Measurements from ENCODE around the gene MTMR3.

DNA sequence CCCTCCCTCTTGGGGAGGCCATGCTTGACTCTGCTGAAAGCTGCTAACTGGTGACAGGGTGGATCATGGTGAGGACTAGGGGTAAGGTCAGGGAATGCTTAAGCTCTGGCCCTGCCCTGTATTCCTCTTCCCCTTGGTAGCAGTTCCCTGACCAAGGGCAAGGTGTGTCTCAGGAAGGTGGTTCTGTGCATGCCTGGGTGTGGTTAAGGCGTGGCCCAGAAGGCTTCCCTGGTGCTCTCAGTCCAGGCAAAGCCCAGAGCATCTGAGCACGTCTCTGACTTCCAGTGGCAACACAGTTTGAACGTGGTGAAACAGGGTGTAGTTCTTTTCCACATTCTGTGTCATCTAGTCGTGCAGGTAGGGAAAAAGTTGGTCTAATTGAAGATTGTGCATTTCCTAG, 144.2 kb downstream of the MTMR3 start:
- TF ChIP-seq EZH2phosphoT487 (IDR thresholded peaks at IDR 0.05; ENCODE audit: insufficient read depth, low read depth): no peak
- no peak for TF ChIP-seq EZH2 (IDR thresholded peaks at IDR 0.05; ENCODE audit: insufficient read depth, poor library complexity, severe bottlenecking)

Data from GM23248 (cell line).